ENCODE results near the gene LIMK2.

DNA sequence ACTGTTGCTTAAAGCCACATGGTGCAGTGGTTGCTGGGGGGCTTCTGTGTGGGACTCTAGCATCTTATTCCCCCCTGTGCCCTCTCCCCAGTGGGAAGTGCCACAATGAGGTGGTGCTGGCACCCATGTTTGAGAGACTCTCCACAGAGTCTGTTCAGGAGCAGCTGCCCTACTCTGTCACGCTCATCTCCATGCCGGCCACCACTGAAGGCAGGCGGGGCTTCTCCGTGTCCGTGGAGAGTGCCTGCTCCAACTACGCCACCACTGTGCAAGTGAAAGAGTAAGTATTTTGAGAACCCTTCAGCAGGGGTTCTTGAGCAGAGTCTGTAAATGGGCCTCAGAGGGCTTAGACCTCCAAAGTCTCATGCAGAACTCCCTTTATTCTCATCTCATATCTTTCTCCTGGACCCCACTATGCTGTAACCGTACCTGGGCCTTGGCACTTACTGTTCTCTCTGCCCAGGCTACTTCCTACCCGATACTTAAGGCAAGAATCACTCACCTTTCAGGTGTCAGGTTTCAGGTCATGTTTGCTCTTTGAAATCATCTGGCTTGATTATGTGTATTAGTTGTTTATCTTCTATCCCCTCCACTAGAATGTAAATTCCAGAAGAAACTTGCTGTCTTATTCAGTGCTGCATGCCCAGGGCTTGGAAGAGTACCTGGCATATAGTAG lies 47.8 kb downstream of the LIMK2 start:
- TF ChIP-seq NFE2L1 (CRISPR knock-in tag; IDR thresholded peaks at IDR 0.05) (no peak), NR3C1 (CRISPR knock-in tag; conservative IDR thresholded peaks at IDR 0.05; ENCODE audit: low read depth) (no peak), CREB1 (CRISPR knock-in tag; IDR thresholded peaks at IDR 0.05) (no peak), TCF7 (CRISPR knock-in tag; IDR thresholded peaks at IDR 0.05; ENCODE audit: low read depth) (no peak), USF1 (CRISPR knock-in tag; IDR thresholded peaks at IDR 0.05) (no peak), ZNF263 (CRISPR knock-in tag; IDR thresholded peaks at IDR 0.05; ENCODE audit: low read depth) (no peak), NR1H2 (CRISPR knock-in tag; IDR thresholded peaks at IDR 0.05) (no peak), FOXK1 (CRISPR knock-in tag; IDR thresholded peaks at IDR 0.05) (no peak)
- TF ChIP-seq, protein P1, sequence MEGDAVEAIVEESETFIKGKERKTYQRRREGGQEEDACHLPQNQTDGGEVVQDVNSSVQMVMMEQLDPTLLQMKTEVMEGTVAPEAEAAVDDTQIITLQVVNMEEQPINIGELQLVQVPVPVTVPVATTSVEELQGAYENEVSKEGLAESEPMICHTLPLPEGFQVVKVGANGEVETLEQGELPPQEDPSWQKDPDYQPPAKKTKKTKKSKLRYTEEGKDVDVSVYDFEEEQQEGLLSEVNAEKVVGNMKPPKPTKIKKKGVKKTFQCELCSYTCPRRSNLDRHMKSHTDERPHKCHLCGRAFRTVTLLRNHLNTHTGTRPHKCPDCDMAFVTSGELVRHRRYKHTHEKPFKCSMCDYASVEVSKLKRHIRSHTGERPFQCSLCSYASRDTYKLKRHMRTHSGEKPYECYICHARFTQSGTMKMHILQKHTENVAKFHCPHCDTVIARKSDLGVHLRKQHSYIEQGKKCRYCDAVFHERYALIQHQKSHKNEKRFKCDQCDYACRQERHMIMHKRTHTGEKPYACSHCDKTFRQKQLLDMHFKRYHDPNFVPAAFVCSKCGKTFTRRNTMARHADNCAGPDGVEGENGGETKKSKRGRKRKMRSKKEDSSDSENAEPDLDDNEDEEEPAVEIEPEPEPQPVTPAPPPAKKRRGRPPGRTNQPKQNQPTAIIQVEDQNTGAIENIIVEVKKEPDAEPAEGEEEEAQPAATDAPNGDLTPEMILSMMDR (IDR thresholded peaks at IDR 0.05): no peak
- TF ChIP-seq, protein P2, sequence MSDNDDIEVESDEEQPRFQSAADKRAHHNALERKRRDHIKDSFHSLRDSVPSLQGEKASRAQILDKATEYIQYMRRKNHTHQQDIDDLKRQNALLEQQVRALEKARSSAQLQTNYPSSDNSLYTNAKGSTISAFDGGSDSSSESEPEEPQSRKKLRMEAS (CRISPR knock-in tag; IDR thresholded peaks at IDR 0.05): no peak
- TF ChIP-seq, protein P3, sequence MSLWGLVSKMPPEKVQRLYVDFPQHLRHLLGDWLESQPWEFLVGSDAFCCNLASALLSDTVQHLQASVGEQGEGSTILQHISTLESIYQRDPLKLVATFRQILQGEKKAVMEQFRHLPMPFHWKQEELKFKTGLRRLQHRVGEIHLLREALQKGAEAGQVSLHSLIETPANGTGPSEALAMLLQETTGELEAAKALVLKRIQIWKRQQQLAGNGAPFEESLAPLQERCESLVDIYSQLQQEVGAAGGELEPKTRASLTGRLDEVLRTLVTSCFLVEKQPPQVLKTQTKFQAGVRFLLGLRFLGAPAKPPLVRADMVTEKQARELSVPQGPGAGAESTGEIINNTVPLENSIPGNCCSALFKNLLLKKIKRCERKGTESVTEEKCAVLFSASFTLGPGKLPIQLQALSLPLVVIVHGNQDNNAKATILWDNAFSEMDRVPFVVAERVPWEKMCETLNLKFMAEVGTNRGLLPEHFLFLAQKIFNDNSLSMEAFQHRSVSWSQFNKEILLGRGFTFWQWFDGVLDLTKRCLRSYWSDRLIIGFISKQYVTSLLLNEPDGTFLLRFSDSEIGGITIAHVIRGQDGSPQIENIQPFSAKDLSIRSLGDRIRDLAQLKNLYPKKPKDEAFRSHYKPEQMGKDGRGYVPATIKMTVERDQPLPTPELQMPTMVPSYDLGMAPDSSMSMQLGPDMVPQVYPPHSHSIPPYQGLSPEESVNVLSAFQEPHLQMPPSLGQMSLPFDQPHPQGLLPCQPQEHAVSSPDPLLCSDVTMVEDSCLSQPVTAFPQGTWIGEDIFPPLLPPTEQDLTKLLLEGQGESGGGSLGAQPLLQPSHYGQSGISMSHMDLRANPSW (CRISPR knock-in tag; conservative IDR thresholded peaks at IDR 0.05; ENCODE audit: low read depth): no peak
